Kidney tubule cell (primary cell): Measurements from ENCODE around the gene WFDC1.
"Not testable (repeated sequence)": the region's sequence is repeated elsewhere in the genome, so short reads cannot be mapped to it uniquely, and the experiment has no call there.

ENCODE experiments used
- DNase-seq: peaks from one replicate; pipeline ENCODE4 v3.0.0-alpha.2; 2018; ENCODE audit warnings: low spot score

WFDC1 gene

DNA sequence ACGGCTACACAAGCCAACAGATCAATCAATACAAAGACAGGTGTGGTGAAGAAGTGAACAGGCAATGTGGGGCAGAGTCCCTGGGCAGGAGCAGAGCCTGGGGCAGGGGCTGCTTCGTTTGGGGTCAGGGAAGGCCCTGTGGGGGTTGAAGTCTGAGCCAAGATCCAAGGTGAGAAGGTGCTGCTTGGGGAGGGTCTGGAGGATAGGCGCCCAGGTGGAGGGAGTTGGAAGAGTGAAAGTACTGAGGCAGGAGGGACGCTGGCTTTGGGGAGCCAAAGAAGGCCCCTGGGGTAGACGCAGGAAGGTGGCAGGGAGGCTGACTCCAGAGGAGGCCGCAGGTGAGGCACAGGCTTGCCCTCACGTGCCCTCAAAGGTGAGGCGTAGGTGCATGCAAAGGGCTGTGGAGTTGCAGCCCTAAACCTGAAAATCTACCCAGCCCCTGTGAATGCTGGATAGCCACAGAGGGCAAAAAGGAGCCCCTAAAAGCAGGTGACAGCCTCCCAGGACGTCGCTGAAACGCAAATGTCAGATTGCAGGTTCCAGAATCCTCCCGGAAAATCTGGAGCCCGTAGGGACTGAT, 33.3 kb downstream of the WFDC1 start:
- no peak for DNase-seq

- DNase-seq: no peak
Measured at GRCh38 chr16:84329016-84329415, 34.3 kb downstream of the WFDC1 start.

DNA sequence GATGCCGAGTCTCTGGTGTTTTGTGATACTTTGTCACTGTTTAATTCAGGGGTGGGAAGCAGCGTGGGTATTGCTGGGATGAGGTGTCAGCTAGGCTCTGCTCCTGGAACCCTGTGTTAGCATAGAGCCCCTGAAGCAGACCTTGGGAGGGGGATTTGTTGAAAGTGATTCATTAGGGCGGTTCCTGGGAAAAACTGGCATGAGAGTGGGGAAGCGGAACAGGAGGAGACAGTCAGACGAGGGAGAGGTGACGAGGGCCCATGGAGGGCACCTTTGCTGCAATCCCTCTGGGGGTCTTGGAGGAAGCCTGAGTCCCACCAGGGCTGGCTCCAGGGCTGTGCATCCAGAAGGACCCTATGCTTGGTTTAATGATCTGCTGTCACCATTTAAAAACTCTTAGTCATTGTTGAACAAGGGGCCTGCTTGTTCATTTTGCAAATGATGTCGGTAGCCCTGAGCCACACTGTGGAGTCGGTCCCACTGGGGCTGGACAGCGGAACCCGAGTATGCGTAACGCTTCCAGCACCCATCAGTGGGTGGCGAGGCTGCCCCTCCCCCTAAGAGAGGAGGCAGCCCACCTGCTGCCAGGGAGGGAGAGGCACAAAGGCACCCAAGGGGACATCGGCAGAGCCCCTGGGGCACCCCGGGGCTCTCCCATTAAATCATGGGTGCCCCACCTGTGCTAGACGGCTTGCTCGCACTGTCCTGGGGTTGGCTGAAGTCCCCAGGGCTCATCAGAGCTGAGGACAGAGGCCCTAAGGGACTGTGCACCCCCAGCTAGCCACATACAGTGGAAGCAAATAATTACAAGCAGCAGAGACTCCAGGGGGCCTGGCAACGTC, 35.4 kb downstream of the WFDC1 start:
- no peak for DNase-seq

DNA sequence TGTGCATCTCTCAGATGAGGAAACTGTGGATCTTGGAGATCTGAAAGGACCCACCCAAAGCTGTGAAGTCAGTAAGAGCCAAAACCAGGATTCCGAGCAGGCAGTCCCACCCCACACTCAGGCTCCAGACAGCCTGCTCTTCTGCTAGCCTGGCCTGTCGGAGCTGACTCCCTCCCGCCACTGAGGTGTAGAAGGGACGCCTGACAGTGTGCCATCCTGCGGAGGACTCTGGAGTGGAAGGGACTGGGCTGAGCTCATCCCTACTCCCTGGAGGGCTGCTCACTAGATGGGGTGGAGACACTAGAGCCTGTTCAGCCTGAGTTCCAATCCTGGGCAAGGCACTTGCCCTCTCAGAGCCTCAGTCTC, 36.0 kb downstream of the WFDC1 start:
- DNase-seq: no peak

DNA sequence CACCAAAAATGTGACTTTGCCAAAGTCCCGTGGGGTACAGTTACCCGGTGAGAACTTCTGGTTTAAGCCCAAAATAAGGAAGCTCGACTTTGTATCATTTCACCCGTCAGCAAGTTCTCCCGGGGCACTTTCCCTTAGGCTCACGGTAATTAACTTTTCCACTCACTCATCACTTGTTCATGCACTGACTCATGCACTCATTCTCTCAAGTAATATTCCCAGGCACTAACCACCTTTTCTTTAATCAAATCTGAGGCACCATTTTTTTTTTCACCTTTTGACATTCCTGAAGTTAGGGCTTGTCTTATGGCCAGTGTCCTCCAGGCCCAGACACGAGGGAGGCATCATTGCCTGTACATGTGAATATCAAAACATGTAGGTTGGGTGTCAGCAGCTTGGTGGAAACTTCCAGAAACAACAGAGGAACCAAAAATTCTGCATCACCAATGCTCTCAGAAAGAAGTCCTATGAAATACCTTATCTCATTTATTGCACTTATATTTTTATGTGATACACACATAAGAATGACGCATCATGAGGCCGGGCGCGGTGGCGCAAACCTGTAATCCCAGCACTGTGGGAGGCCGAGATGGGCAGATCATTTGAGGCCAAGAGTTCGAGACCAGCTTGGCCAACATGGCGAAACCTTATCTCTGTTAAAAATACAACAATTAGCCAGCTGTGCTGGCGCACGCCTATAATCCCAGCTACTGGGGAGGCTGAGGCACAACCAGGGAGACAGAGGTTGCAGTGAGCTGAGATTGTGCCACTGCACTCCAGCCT, 37.5 kb downstream of the WFDC1 start:
- peak; percentile 34 for DNase-seq

GRCh38 chr16:84332975-84333684, 38.5 kb downstream of the WFDC1 start:
- DNase-seq: no peak

GRCh38 chr16:84334058-84334457, 39.4 kb downstream of the WFDC1 start:
- no peak for DNase-seq

- no peak for DNase-seq
Measured at GRCh38 chr16:84334482-84334881, 39.8 kb downstream of the WFDC1 start.

DNA sequence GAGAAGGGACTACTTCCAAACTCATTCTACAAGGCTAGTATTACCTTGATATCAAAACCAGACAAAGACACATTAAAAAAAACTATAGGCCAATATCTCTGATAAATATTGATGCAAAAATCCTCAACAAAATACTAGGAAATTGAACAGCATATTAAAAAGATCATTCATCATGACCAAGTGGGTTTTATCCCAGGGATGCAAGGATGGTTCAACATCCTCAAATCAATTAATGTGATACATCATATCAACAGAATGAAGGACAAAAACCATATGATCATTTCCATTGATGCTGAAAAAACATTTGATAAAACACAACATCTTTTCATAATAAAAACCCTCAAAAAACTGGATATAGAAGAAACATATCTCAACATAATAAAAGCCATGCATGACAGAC, 42.6 kb downstream of the WFDC1 start:
- not testable (repeated sequence) for DNase-seq

DNA sequence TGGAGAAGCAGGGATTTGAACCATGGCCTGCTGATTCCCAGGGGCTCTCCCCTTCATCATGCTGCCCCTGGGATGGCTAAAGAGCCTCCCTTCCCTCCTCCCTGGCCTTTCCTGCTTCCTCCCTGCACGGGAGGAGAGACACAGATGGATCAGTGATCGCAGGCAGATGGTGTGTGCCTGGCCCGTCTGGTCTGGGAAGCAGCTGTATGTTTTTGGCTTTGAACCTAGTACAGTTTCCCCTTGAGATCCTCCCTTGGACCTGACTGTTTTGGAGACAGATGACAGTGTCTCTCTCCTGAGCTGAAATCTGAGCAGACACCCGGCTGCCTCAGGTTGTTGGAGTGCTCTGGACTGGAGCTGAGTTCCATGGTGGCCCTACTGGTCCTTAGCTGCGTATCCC, 44.6 kb downstream of the WFDC1 start:
- no peak for DNase-seq

DNA sequence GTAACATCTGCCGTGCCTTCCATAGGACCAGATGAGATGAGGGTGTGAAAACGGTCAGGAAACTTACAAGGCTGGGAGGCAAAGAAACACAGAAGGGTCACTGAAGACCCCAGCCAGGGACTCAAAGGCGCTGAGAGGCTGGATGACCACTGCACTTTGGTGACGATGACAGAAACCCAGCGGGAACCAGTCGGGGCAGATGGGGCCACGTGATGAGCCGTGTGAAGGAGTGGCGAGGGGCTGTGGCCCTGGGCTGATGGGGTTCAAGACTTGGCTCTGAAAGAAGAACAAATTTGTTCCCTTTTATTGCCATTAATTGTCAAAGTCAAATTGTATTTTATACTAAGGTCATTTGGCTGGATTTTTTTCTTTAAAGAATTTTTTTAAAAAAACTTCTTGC, 45.1 kb downstream of the WFDC1 start:
- DNase-seq: no peak

GRCh38 chr16:84340325-84341040, 45.8 kb downstream of the WFDC1 start:
- DNase-seq: no peak

DNA sequence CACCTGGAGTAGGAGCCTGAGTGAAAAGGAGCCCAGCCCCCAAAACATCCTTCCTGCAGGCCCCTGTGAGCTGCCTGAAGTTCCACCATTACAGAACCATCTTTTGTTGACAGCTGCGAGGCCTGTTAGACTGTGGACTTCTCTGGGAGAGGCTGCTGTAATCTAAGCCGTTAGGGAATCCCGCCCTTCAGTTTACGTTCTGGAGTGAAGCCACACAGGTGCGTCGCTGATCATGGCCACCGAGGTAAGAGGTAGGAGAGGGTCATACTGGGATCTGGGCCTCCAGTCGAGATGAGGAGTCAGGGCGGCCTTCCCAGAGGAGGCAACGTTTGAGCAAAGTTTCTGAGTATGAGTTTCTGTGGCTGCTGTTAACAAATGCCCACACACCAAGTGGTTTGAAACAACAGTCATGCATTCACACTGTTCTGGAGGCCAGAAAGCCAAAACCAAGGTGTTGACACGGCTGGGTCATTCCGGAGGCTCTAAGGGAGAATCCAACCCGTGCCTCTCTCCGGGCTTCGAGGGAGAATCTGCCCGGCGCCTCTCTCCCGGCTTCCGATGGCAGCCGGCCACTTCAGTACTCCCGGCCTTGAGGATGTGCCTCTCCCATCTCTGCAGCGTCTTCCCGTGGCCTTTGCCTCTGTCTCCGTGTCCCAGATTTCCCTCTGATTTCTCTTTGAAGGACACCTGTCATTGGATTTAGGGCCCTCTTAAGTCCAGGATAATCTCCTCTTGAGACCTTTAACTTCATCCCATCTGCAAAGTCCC, 47.0 kb downstream of the WFDC1 start:
- DNase-seq: no peak

GRCh38 chr16:84343800-84344199, 49.1 kb downstream of the WFDC1 start:
- not testable (repeated sequence) for DNase-seq

DNA sequence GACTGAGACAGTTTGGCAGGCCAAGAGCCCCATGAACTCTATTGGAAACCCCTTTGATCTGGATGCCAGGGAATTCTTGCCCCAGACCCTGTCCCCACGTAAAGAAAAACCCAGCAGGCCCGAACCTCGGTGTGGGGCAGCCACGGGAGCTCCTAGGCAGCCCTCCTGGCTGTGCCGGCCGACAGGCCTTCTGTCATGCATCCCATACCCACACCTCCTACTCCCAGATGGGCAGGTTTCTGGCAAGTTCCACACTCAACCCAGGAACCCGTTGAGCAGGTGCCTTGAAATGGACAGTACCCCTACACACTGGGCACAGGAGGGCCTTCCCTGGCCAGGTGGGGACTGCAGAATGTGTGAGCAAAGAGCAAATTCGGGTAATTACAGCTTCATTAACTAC, 50.1 kb downstream of the WFDC1 start:
- no peak for DNase-seq

DNA sequence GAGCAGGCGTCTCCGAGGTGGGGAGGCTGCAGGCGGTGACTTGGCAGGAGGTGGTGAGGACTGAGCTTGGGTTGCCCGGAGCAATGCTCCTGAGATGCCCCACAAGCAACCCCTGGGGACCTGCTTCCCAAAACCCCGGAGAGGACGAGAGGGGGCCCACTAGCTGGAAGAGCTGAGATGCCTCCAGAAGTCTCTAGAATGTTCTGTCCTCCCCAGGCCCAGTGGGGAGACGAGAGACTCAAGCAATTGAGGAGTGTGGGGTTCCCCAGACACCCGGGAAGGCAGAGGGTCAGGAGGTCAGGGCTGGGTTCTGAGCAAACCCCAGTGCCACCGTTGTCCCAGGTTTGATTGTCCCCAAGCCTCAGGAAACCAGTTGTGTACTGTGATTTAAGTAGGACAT, 52.5 kb downstream of the WFDC1 start:
- no peak for DNase-seq

- no peak for DNase-seq
Measured at GRCh38 chr16:84348386-84348888, 53.8 kb downstream of the WFDC1 start.

DNA sequence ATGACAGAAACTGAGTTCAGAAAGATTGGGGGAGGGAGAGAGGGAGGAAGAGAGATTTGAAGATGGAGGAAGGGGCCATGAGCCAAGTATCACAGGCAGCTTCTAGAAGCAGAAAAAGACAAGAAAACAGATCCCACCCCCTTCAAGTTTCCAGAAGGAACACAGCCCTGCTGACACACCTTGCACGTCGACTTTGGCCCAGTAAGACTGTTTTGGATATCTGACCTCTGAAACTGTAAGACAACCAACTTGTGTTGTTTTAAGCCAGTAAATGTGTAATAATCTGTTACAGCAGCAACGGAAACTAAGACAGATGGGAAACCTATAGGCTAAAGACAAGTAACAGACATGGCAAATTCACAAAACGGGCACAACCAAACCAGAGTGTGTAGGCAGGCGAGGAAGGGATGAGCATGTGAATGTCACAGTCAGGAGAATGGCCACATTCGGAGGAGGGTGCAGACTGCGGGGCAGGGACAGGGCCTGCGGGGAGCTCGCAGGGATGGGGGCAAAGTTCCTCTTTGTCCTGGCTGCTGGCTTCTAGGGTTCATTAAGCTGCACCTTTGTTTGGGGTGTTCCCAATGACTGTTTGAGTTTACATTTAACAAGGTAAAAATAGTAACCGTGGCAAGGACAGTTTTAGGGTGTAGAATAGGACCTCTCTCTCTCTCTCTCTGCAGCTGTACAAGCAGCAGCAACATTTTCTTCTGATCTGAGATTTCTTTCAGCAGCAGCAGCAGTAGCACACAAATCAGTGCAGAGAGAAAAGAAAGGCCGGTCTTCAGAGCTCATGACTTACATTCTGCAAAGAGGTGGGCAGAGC, 55.4 kb downstream of the WFDC1 start:
- no peak for DNase-seq

DNA sequence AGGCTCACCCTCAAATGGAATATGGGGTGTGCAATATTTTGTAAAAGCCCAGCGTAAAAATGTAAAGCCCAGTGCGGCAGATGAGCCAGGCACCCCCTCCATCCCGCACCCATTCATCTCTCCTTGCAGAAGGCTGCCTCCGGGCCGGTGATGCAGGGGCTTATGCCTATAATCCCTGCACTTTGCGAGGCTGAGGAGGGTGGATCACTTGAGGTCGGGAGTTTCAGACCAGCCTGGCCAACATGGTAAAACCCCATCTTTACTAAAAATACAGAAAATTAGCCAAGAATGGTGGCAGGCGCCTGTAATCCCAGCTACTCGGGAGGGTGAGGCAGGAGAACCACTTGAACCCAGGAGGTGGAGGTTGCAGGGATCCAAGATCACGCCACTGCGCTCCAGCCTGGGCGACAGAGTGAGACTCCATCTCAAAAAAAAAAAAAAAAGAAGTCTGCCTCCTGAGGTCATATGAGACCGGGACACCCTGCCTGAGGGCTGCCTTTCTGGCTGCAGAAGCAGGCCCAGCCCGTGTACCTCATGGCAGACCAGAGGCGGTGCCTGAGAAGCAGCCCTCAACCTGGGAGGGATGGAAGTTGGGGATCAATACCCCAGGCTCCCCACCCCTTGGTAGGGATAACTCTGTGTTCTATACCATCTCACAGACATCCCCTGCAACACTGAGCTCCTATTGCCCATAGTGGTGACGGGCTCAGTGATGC, 56.2 kb downstream of the WFDC1 start:
- DNase-seq: no peak
